ENCODE measurements around the gene UQCRC2. TPM values are rescaled to one million over a fixed set of nuclear protein-coding genes. Genes with fewer than 3 reads are reported as not detected.

Gene UQCRC2
- total and polyA plus RNA-seq, 2 donors from 2014 or later = 199 to 314 TPM

DNA sequence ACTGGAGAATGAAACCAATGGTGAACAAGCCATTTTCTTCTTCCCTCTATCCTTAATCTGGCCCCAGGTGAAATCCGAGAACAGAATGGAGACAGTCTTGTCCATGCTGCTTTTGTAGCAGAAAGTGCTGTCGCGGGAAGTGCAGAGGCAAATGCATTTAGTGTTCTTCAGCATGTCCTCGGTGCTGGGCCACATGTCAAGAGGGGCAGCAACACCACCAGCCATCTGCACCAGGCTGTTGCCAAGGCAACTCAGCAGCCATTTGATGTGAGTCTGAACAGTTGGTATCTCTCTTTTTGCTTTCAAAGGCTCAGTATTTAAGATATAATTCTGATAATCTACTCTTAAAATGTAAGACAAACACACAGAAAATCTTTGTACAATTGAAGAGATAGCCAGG, 18.7 kb downstream of the UQCRC2 start:
- Histone ChIP-seq H3K9ac (ENCODE audit: low read length in 3 of 3) (no peak overlapping the region), H3K36me3 (ENCODE audit: control insufficient read depth in 2 of 3, insufficient read depth in 3 of 3, low read length in 3 of 3) (peaks cover 10 to 84% (median 54%) of the 10 kb centered on the region in 3 donors), H3K9me3 (ENCODE audit: control insufficient read depth in 2 of 3, insufficient read depth in 1 of 3, low read length in 3 of 3) (no peaks in the 10 kb centered on the region), H3K4me1 (ENCODE audit: control insufficient read depth in 2 of 3, insufficient read depth in 2 of 3, low read depth in 1 of 3, low read length in 3 of 3) (no peaks in the 10 kb centered on the region), H3K4me3 (ENCODE audit: low read length in 3 of 3) (no peak overlapping the region), H3K27me3 (ENCODE audit: control insufficient read depth, insufficient read depth, low read length) (no peaks in the 10 kb centered on the region), H3K27ac (ENCODE audit: low read depth in 2 of 2, low read length in 2 of 2) (no peak overlapping the region)
- TF ChIP-seq CTCF (IDR thresholded peaks at IDR 0.05; ENCODE audit: borderline replicate concordance, extremely low read depth, insufficient read depth) = no peak
- FAIRE-seq (no peak), DNase-seq (no peak)
- intact Hi-C loops (cut with DNase I) = no loop called here

DNA sequence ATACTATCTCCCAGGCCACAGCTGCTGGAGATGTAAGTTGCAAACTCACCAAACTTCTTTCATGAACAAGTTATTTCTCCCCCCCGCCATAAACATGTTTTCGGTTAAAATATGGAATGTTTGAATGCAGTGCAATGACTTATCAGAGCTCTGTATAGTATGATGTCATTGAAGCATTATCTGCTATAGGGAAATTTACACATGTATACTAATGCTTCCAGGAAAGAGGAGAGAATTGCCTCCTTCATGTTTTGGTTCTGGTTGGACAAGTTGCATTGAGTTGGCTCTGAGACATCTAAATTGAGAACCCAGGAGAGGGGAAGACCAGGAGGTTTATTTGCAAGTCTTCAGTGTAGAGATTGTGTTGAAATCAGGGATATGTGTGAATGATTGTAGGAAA, 20.8 kb downstream of the UQCRC2 start:
- Histone ChIP-seq H3K4me3 (ENCODE audit: low read length in 3 of 3) (no peak overlapping the region), H3K9ac (ENCODE audit: low read length in 3 of 3) (no peak overlapping the region), H3K4me1 (ENCODE audit: control insufficient read depth in 2 of 3, insufficient read depth in 2 of 3, low read depth in 1 of 3, low read length in 3 of 3) (no peaks in the 10 kb centered on the region), H3K36me3 (ENCODE audit: control insufficient read depth in 2 of 3, insufficient read depth in 3 of 3, low read length in 3 of 3) (peaks cover 8 to 80% (median 58%) of the 10 kb centered on the region in 3 donors), H3K27me3 (ENCODE audit: control insufficient read depth, insufficient read depth, low read length) (no peaks in the 10 kb centered on the region), H3K27ac (ENCODE audit: low read depth in 2 of 2, low read length in 2 of 2) (no peak overlapping the region), H3K9me3 (ENCODE audit: control insufficient read depth in 2 of 3, insufficient read depth in 1 of 3, low read length in 3 of 3) (no peaks in the 10 kb centered on the region)
- no peak for DNase-seq
- no peak for FAIRE-seq
- intact Hi-C loops (cut with DNase I) = no loop called here
- TF ChIP-seq CTCF (IDR thresholded peaks at IDR 0.05; ENCODE audit: borderline replicate concordance, extremely low read depth, insufficient read depth) = no peak

DNA sequence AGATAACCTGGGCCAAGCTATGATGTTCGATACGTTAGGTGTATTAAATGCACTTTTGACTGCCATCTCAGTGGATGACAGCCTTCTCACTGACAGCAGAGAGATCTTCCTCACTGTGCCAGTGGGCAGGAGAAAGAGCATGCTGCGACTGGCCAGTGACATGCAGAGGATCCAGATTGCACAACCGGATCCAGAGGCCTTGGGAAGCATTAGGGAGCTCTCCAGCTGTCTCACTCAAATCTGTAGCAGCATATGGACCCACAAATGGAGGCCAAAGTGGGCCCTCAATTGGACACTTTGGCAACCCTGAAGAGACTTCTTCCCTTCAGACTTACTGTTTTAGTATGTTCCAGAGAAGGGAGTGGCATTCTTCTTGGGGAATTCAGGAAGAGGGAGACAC, 26.9 kb downstream of the UQCRC2 start:
- Histone ChIP-seq H3K36me3 (ENCODE audit: control insufficient read depth in 2 of 3, insufficient read depth in 3 of 3, low read length in 3 of 3) (peaks cover 18 to 75% (median 74%) of the 10 kb centered on the region in 3 donors), H3K27ac (ENCODE audit: low read depth in 2 of 2, low read length in 2 of 2) (no peak overlapping the region), H3K9ac (ENCODE audit: low read length in 3 of 3) (no peak overlapping the region), H3K4me3 (ENCODE audit: low read length in 3 of 3) (no peak overlapping the region), H3K27me3 (ENCODE audit: control insufficient read depth, insufficient read depth, low read length) (no peaks in the 10 kb centered on the region), H3K9me3 (ENCODE audit: control insufficient read depth in 2 of 3, insufficient read depth in 1 of 3, low read length in 3 of 3) (no peaks in the 10 kb centered on the region), H3K4me1 (ENCODE audit: control insufficient read depth in 2 of 3, insufficient read depth in 2 of 3, low read depth in 1 of 3, low read length in 3 of 3) (no peaks in the 10 kb centered on the region)
- TF ChIP-seq CTCF (IDR thresholded peaks at IDR 0.05; ENCODE audit: borderline replicate concordance, extremely low read depth, insufficient read depth) = no peak
- DNase-seq = no peak
- FAIRE-seq = no peak
- intact Hi-C loops (cut with DNase I) = no loop called here

GRCh38 chr16:21982108-21982507, 28.9 kb downstream of the UQCRC2 start:
- no peaks in the 10 kb centered on the region for H3K27me3 ChIP-seq (ENCODE audit: control insufficient read depth, insufficient read depth, low read length)
- H3K9me3 ChIP-seq (ENCODE audit: control insufficient read depth in 2 of 3, insufficient read depth in 1 of 3, low read length in 3 of 3) = no peaks in the 10 kb centered on the region
- no peak overlapping the region for H3K27ac ChIP-seq (ENCODE audit: low read depth in 2 of 2, low read length in 2 of 2)
- TF ChIP-seq CTCF (IDR thresholded peaks at IDR 0.05; ENCODE audit: borderline replicate concordance, extremely low read depth, insufficient read depth) = no peak
- no peak for DNase-seq
- no peak for FAIRE-seq
- intact Hi-C loops (cut with DNase I) = no loop called here
- H3K9ac ChIP-seq (ENCODE audit: low read length in 3 of 3) = no peak overlapping the region
- H3K4me1 ChIP-seq (ENCODE audit: control insufficient read depth in 2 of 3, insufficient read depth in 2 of 3, low read depth in 1 of 3, low read length in 3 of 3) = no peaks in the 10 kb centered on the region
- H3K4me3 ChIP-seq (ENCODE audit: low read length in 3 of 3) = no peak overlapping the region
- H3K36me3 ChIP-seq (ENCODE audit: control insufficient read depth in 2 of 3, insufficient read depth in 3 of 3, low read length in 3 of 3) = peaks cover 18 to 59% (median 54%) of the 10 kb centered on the region in 3 donors

Data from kidney (tissue), 14 donors.